Immature natural killer cell (primary cell): ENCODE data around the gene NECAB2. TPM values are rescaled to one million over a fixed set of nuclear protein-coding genes. Genes with fewer than 3 reads are reported as not detected.

Experiments
- DNase-seq, 3 donors: peaks; one replicate each; pipeline ENCODE4 v3.0.0; 2022; ENCODE audit warnings: mixed read lengths in 1 of 3
- H3K27ac Mint-ChIP-seq, 6 donors: one replicate each; pipeline ENCODE4 v1.8.0; 2020; ENCODE audit warnings: mixed read lengths in 6 of 6, mild to moderate bottlenecking in 5 of 6, inconsistent platforms in 4 of 6, moderate library complexity in 3 of 6
- H3K27me3 Mint-ChIP-seq, 3 donors: one replicate each; pipeline ENCODE4 v1.8.0; 2020 to 2021; ENCODE audit warnings: low read depth in 3 of 3, mild to moderate bottlenecking in 3 of 3, mixed read lengths in 3 of 3, moderate library complexity in 3 of 3, inconsistent platforms in 1 of 3
- H3K36me3 Mint-ChIP-seq, 3 donors: one replicate each; pipeline ENCODE4 v1.8.0; 2020; ENCODE audit warnings: mixed read lengths in 3 of 3, inconsistent platforms in 2 of 3, mild to moderate bottlenecking in 2 of 3
- H3K4me1 Mint-ChIP-seq, 2 donors: one replicate each; pipeline ENCODE4 v1.8.0; 2020; ENCODE audit warnings: inconsistent platforms in 2 of 2, mild to moderate bottlenecking in 2 of 2, mixed read lengths in 2 of 2, moderate library complexity in 1 of 2
- H3K4me3 Mint-ChIP-seq, 5 donors: one replicate each; pipeline ENCODE4 v1.8.0; 2020; ENCODE audit warnings: mild to moderate bottlenecking in 5 of 5, mixed read lengths in 5 of 5, inconsistent platforms in 3 of 5, moderate library complexity in 3 of 5
- H3K9me3 Mint-ChIP-seq, 6 donors: one replicate each; pipeline ENCODE4 v1.8.0; 2020; ENCODE audit warnings: mild to moderate bottlenecking in 6 of 6, mixed read lengths in 6 of 6, inconsistent platforms in 4 of 6, moderate library complexity in 3 of 6
- polyA plus RNA-seq, 3 donors: library from polyadenylated mRNA; unstranded; fragments of 300-500 nt; fragmentation: Illumina TruSeq; gene quantifications; one replicate each; pipeline ENCODE4 v1.2.3, GENCODE V29; 2021

NECAB2 gene
- polyA plus RNA-seq, 3 donors from 2014 or later: not detected

DNA sequence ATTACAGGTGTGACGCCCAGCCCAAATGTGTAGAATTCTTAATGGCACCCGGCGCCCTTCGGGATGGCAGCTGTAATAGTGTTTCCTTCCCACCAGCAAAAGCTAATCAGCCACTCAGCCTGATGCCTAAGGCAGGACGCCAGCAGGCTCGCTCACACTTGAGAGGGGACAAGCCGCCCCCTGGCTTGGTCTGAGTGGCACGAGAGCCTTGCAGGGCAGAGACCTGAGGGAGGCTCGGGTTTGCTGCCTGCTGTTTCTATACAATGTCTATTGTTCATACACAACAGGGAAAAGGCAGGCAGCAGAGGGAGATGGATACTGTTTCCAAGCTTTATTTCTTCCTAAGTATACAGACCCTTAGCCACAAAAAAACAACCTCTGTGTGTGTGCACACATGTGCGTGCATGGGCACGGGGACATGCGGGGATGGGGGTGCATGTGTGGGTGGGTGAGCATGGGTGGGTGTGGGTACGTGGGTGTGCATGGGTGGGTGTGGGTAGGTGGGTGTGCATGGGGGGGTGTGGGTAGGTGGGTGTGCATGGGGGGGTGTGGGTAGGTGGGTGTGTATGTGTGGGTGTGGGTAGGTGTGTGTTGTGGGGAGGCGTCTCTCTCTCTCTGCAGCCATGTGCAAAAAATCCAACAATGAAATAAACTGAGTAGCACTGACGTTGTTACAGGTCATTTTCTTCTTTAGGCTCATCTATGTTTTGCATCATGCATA lies 64.6 kb downstream of the NECAB2 start:
- H3K36me3 Mint-ChIP-seq: no peaks in the 10 kb centered on the region
- H3K4me1 Mint-ChIP-seq: peaks cover 3 to 8% of the 10 kb centered on the region in 2 donors
- H3K27me3 Mint-ChIP-seq: peaks cover 0 to 10% (median 2%) of the 10 kb centered on the region in 3 donors
- H3K9me3 Mint-ChIP-seq: no peaks in the 10 kb centered on the region
- no peak overlapping the region for H3K27ac Mint-ChIP-seq
- H3K4me3 Mint-ChIP-seq: no peak overlapping the region
- DNase-seq: no peak

GRCh38 chr16:84033251-84034195 lies 65.5 kb downstream of the NECAB2 start:
- Mint-ChIP-seq H3K27ac (no peak overlapping the region), H3K4me3 (no peak overlapping the region), H3K27me3 (peaks cover 0 to 7% (median 2%) of the 10 kb centered on the region in 3 donors), H3K4me1 (peaks cover 3 to 8% of the 10 kb centered on the region in 2 donors), H3K9me3 (no peaks in the 10 kb centered on the region), H3K36me3 (no peaks in the 10 kb centered on the region)
- no peak for DNase-seq

DNA sequence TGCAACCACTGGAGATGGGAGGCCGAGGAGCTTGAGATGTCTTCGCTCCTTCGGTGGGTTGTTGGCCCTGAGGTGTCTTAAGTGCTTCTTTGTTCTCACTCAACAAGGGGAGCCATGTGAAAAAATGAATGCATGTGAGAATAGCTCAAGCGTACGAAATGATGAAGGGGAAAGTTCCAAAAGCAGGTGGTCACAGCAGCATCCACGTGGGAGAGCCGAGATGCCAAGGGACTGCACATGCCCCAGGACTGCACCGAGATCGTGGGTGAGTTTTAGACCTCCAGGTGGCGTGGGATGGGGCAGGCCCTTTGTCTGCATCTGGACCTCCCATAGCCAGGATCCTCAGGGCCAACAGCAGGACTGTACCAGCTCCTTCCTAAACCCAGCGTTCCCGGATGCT lies 66.5 kb downstream of the NECAB2 start:
- Mint-ChIP-seq H3K4me1 (peaks cover 0 to 3% of the 10 kb centered on the region in 2 donors), H3K36me3 (no peaks in the 10 kb centered on the region), H3K27ac (no peak overlapping the region), H3K4me3 (no peak overlapping the region), H3K9me3 (no peaks in the 10 kb centered on the region), H3K27me3 (peaks cover 0 to 7% (median 2%) of the 10 kb centered on the region in 3 donors)
- DNase-seq: no peak

GRCh38 chr16:84036131-84036530 lies 68.1 kb downstream of the NECAB2 start:
- Mint-ChIP-seq H3K27ac (no peak overlapping the region), H3K36me3 (no peaks in the 10 kb centered on the region), H3K9me3 (no peaks in the 10 kb centered on the region), H3K27me3 (peaks cover 0 to 7% (median 0%) of the 10 kb centered on the region in 3 donors), H3K4me1 (no peaks in the 10 kb centered on the region), H3K4me3 (no peak overlapping the region)
- DNase-seq: no peak

GRCh38 chr16:84036982-84037425 lies 69.0 kb downstream of the NECAB2 start:
- H3K27ac Mint-ChIP-seq: no peak overlapping the region
- no peaks in the 10 kb centered on the region for H3K4me1 Mint-ChIP-seq
- H3K36me3 Mint-ChIP-seq: no peaks in the 10 kb centered on the region
- H3K9me3 Mint-ChIP-seq: no peaks in the 10 kb centered on the region
- DNase-seq: no peak
- peaks cover 0 to 4% (median 0%) of the 10 kb centered on the region in 3 donors for H3K27me3 Mint-ChIP-seq
- no peak overlapping the region for H3K4me3 Mint-ChIP-seq

DNA sequence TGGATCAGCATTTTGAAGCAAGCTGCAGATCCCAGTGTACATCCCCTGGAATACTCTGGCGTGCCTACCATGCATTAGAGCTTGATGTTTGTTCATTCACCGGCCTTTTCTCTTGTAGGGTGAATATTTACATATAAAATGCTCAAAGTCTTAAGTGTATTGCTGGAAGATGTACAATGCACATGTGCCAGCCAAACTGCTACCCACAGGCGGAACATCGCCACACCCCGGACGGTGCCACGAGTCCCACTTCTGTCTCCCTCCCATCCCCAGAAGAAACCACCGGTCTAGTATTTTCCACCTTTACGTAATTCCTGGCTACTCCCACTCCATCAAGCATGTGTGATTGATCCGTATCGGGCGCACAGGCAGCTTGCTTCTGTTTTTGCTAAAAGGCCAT lies 70.4 kb downstream of the NECAB2 start:
- Mint-ChIP-seq H3K4me1 (no peaks in the 10 kb centered on the region), H3K27me3 (peaks cover 0 to 2% (median under 1%) of the 10 kb centered on the region in 3 donors), H3K27ac (no peak overlapping the region), H3K36me3 (no peaks in the 10 kb centered on the region), H3K4me3 (no peak overlapping the region), H3K9me3 (no peaks in the 10 kb centered on the region)
- no peak for DNase-seq

- H3K9me3 Mint-ChIP-seq: no peaks in the 10 kb centered on the region
- no peak for DNase-seq
- H3K36me3 Mint-ChIP-seq: no peaks in the 10 kb centered on the region
- no peak overlapping the region for H3K4me3 Mint-ChIP-seq
- no peaks in the 10 kb centered on the region for H3K4me1 Mint-ChIP-seq
- H3K27ac Mint-ChIP-seq: no peak overlapping the region
- peaks cover 1 to 8% (median 4%) of the 10 kb centered on the region in 3 donors for H3K27me3 Mint-ChIP-seq
Observed at GRCh38 chr16:84039696-84040095, 71.7 kb downstream of the NECAB2 start.

GRCh38 chr16:84040226-84040822 lies 72.3 kb downstream of the NECAB2 start:
- H3K4me3 Mint-ChIP-seq: no peak overlapping the region
- no peaks in the 10 kb centered on the region for H3K36me3 Mint-ChIP-seq
- no peak for DNase-seq
- H3K27me3 Mint-ChIP-seq: peaks cover 1 to 8% (median 4%) of the 10 kb centered on the region in 3 donors
- no peak overlapping the region for H3K27ac Mint-ChIP-seq
- H3K9me3 Mint-ChIP-seq: no peaks in the 10 kb centered on the region
- H3K4me1 Mint-ChIP-seq: no peaks in the 10 kb centered on the region

DNA sequence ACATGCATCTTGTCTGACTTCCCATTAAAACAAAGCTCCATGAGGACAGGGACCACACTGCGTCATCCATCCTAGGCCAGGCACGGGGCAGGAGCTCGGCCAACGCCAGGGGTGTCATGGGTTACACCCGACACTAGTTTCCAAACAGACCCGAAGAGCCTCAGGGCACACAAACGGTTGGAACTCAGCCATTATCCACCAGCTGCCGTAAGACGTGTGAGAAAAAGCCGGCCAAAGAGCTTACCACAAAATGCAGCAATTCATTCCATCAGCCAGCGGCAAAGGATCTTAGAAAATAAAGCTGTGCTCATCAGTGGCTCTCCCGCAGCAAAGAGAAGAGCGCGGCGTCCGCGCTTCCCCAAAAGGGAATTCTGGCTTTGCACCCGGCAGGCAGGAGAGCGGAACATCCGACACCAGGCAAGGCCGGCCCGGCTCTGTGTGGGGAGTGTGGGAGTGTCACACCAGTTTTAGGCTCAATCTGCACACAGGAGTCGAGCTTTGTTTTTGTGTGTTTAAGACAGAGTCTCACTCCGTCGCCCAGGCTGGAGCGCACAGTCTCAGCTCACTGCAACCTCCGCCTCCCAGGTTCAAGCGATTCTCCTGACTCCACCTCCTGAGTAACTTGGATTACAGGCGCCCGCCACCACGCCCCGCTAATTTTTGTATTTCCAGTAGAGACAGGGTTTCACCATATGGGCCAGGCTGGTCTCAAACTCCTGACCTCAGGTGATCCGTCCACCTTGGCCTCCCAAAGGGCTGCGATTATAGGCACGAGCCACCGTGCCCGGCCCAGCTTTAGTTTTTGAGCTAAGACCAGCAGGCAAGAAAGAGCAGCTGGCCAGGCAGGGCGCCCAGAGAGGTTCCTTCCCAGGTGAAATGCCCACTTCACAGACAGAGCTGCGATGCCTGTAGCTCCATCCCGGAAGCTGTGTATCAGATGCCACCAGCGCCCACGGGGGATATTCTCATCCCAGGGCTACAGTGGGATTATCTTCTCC lies 73.1 kb downstream of the NECAB2 start:
- Mint-ChIP-seq H3K36me3 (no peaks in the 10 kb centered on the region), H3K27me3 (peaks cover 1 to 8% (median 4%) of the 10 kb centered on the region in 3 donors), H3K27ac (no peak overlapping the region), H3K9me3 (no peaks in the 10 kb centered on the region), H3K4me3 (no peak overlapping the region), H3K4me1 (no peaks in the 10 kb centered on the region)
- DNase-seq: no peak

DNA sequence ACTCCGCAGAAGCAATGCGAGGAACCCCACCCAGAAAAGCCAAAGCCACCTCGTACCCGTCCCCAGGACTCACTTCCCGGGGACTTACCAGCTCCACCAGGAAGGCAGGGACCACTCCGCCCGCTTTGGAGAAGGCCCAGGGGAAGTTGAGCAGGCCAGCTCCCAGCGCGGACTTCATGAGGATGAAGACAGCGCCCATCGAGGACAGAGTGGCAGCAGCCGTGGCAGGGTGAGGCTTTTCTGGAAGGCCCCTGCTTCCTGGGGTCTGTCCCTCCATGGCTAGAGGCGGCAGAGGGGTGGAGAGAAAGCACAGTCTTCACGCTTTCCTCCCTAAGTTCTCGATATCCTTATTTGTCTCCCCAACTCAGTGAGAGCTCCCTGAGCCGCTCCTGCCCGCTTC lies 73.8 kb downstream of the NECAB2 start:
- no peak overlapping the region for H3K27ac Mint-ChIP-seq
- no peak for DNase-seq
- no peak overlapping the region for H3K4me3 Mint-ChIP-seq
- no peaks in the 10 kb centered on the region for H3K4me1 Mint-ChIP-seq
- no peaks in the 10 kb centered on the region for H3K36me3 Mint-ChIP-seq
- peaks cover 1 to 6% (median 4%) of the 10 kb centered on the region in 3 donors for H3K27me3 Mint-ChIP-seq
- no peaks in the 10 kb centered on the region for H3K9me3 Mint-ChIP-seq

DNA sequence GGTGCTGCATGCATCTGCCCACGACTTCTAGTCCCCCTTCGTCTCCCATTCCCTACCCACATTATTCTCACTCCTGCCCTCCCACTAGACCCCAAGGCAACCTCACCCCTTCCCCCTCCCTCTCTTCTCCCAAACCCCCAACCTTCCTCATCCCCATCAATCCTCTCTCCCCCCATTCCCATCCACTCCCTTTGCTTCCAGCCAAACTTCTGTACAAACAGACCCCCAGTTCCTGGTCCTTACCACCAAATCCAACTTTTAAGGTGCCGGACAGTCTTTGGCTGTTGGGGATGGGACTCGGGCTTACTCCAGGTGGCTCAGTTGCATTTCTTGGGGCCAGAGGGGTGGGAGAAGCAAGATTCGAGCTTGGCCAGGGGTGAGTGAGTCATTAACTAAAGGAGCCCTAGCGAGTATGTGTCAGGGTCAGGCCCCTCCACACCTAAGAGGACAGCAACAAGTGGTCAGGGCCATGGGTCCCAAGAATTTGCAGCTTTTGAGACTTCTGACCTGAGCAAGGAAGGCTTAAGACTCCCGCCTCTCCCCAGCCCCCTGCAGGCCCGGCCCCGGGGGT lies 74.3 kb downstream of the NECAB2 start, which contains the start of gene SLC38A8:
SLC38A8 (minus strand) TSS at position 488 of the 571 bp plus-strand sequence. CDS start 638 bp downstream, outside the sequence.
- Mint-ChIP-seq H3K36me3 (peaks cover 0 to 4% (median 0%) of the 10 kb centered on the region in 3 donors), H3K4me3 (no peak within 1 kb of the TSS)

DNA sequence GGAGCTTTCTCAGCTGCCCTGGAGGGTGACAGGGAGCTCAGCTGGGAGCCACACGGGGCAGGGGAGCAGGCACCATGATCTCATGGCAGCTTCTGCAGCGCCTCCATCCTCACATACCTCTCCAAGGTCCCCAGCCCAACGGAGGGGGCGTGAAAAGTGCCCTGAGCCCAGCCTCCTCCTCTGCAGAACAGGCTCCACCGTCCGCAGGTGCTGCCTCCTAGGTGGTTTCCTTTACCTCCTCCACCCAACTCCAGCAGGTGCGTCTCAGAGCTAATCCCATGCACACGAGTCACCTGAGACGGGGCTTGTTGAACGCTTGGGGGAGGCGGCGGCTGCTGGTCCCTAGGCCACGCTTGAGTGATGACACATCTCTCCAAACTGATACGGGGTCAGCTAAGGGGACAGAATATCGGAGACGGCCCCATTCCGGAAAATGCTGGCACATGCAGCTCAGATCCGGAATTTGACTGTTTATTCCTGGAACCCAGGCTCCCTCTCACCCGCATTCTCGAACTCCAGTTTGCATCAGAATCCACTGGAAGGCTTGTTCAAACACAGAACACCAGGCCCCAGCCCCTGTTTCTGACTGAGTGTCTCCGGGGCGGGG lies 74.9 kb downstream of the NECAB2 start:
- Mint-ChIP-seq H3K36me3 (peaks cover 0 to 4% (median 0%) of the 10 kb centered on the region in 3 donors), H3K27me3 (peaks cover 1 to 6% (median 6%) of the 10 kb centered on the region in 3 donors), H3K9me3 (no peaks in the 10 kb centered on the region), H3K27ac (no peak overlapping the region), H3K4me1 (no peaks in the 10 kb centered on the region), H3K4me3 (no peak overlapping the region)
- no peak for DNase-seq

More for the DNA sequence above, 74.3 kb downstream of the NECAB2 start, which contains the start of gene SLC38A8:
- no peaks in the 10 kb centered on the region for H3K4me1 Mint-ChIP-seq
- H3K9me3 Mint-ChIP-seq: no peaks in the 10 kb centered on the region
- H3K27ac Mint-ChIP-seq: no peak within 1 kb of the TSS
- peaks cover 1 to 6% (median 4%) of the 10 kb centered on the region in 3 donors for H3K27me3 Mint-ChIP-seq
- no peak for DNase-seq
